ENCODE measurements around the gene GNB1. TPM values are rescaled to one million over a fixed set of nuclear protein-coding genes. Genes with fewer than 3 reads are reported as not detected.

The GNB1 gene
- total and polyA plus RNA-seq, 10 of the 15 experiments (the other 5 are each of a cell fraction or from before 2014, with no cell fraction given), result 23.0 to 392 (median 93.9) TPM

DNA sequence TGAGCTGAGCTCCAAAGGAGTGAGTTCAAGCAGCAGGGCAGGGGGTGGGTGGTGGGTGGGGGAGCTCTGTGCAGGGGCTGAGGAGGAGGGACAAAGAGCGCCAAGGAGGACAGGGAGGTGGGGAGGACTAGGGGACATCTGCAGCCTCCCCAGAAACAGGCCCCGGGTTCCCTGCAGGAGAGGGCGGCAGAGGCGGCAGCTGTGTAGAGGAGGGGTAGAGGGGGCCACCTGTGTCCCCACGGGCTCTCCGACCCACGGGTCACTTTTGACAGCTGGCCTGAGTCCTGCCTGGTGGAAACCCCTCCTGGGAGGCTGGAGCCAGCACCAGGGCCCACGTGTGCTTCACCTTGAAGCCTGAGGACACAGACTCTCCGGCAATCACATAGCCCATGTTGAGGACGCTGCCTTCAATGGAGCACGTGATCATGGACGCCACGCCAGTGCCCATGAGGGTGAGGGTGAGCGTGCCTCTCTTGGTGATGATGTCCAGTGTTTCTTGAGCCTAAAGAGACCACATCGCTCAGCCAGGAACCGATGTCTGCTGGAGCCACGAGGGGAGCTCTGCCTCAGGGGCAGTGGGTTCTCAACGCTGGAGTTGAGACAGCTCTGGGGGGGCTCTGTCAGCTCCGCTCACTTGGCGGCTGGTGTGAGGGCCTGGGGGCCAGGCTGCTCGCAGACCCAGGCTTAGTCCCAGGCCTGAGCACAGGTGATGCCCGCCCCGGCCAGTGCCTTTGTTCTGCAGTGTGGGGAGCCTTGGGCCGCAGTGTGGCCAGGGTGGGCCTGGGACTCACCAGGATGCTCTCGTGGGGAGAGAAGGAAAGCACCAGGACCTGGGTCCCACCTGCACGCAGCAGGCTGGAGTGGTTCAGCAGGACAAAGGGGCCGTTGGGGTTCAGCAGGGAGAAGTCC lies 34.8 kb upstream of the GNB1 start:
- Histone ChIP-seq H3K27me3 (replicated peaks in 1 of 2; ENCODE audit: control insufficient read depth in 2 of 2, insufficient read depth in 2 of 2, low read length in 1 of 2) (no peaks in the 10 kb centered on the region), H3K27ac (ENCODE audit: control insufficient read depth, insufficient read depth) (no peak overlapping the region), H3K4me3 (no peak overlapping the region), H3K36me3 (ENCODE audit: control insufficient read depth in 2 of 2, insufficient read depth in 2 of 2, low read length in 1 of 2) (no peaks in the 10 kb centered on the region), H3K4me1 (ENCODE audit: control insufficient read depth, insufficient read depth, low read length) (no peaks in the 10 kb centered on the region), H2AFZ (ENCODE audit: control insufficient read depth, low read depth, low read length) (no peak overlapping the region), H4K20me1 (ENCODE audit: control insufficient read depth, insufficient read depth) (no peaks in the 10 kb centered on the region), H3K9ac (ENCODE audit: control insufficient read depth, insufficient read depth, low read length) (no peak overlapping the region), H3K79me2 (ENCODE audit: control insufficient read depth, insufficient read depth, low read length) (no peaks in the 10 kb centered on the region), H3K9me3 (replicated peaks; ENCODE audit: control insufficient read depth, insufficient read depth, low read length) (no peaks in the 10 kb centered on the region; the same call in 2 of the 3 replicates), H3K4me2 (ENCODE audit: control insufficient read depth, insufficient read depth) (no peak overlapping the region)
- CTCF ChIA-PET, result no interaction called here
- intact Hi-C loops (cut with micrococcal nuclease; ENCODE audit: unreplicated experiment) (no loop called here), in situ Hi-C loops (cut with MboI) (no loop called here)
- TF ChIP-seq LARP7 (IDR thresholded peaks at IDR 0.05), result no peak
- TF ChIP-seq YY1 (IDR thresholded peaks at IDR 0.05; ENCODE audit: low read depth, low read length), result no peak
- TF ChIP-seq BCL11A (IDR thresholded peaks at IDR 0.05; ENCODE audit: low read depth, low read length), result no peak
- TF ChIP-seq, protein P1, sequence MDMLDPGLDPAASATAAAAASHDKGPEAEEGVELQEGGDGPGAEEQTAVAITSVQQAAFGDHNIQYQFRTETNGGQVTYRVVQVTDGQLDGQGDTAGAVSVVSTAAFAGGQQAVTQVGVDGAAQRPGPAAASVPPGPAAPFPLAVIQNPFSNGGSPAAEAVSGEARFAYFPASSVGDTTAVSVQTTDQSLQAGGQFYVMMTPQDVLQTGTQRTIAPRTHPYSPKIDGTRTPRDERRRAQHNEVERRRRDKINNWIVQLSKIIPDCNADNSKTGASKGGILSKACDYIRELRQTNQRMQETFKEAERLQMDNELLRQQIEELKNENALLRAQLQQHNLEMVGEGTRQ (IDR thresholded peaks at IDR 0.05; ENCODE audit: borderline replicate concordance, low read depth, low read length), result no peak
- TF ChIP-seq, protein P2, sequence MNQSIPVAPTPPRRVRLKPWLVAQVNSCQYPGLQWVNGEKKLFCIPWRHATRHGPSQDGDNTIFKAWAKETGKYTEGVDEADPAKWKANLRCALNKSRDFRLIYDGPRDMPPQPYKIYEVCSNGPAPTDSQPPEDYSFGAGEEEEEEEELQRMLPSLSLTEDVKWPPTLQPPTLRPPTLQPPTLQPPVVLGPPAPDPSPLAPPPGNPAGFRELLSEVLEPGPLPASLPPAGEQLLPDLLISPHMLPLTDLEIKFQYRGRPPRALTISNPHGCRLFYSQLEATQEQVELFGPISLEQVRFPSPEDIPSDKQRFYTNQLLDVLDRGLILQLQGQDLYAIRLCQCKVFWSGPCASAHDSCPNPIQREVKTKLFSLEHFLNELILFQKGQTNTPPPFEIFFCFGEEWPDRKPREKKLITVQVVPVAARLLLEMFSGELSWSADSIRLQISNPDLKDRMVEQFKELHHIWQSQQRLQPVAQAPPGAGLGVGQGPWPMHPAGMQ (IDR thresholded peaks at IDR 0.05; ENCODE audit: borderline replicate concordance), result no peak
- no peak for TF ChIP-seq SREBF1 (IDR thresholded peaks at IDR 0.05; ENCODE audit: low read length)
- TF ChIP-seq IKZF1 (conservative IDR thresholded peaks at IDR 0.05), result no peak
- TF ChIP-seq, protein P3, sequence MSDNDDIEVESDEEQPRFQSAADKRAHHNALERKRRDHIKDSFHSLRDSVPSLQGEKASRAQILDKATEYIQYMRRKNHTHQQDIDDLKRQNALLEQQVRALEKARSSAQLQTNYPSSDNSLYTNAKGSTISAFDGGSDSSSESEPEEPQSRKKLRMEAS (IDR thresholded peaks at IDR 0.05; ENCODE audit: low read depth, low read length), result no peak
- TF ChIP-seq GABPA (IDR thresholded peaks at IDR 0.05; ENCODE audit: low read depth), result no peak
- no peak for TF ChIP-seq PAX5 (IDR thresholded peaks at IDR 0.05; ENCODE audit: borderline replicate concordance, low read depth, low read length)
- no peak for TF ChIP-seq SUPT20H (IDR thresholded peaks at IDR 0.05; ENCODE audit: borderline replicate concordance, control insufficient read depth, low read depth, low read length)
- TF ChIP-seq CHD1 (IDR thresholded peaks at IDR 0.05; ENCODE audit: low read depth, low read length), result no peak
- no peak for TF ChIP-seq CHD2 (IDR thresholded peaks at IDR 0.05; ENCODE audit: borderline replicate concordance, low read depth, low read length)
- RAD21 ChIA-PET (ENCODE audit: unreplicated experiment), result no interaction called here
- POLR2A ChIA-PET, result no interaction called here
- FAIRE-seq (no peak), DNase-seq (ENCODE audit: low read depth, low spot score) (no peak), ATAC-seq (no peak)
- SMC1A ChIA-PET (ENCODE audit: uncharacterized antibody, unreplicated experiment), result no interaction called here
- 51% methylated on average over 27 of the region's 27 CpGs for WGBS (ENCODE audit: insufficient coverage, insufficient replicate concordance, low lambda C conversion rate, missing lambda C conversion rate)
- BruUV-seq (replicated peaks), result no TSS peak

Measured in GM12878 (cell line).